ENCODE measurements around the gene ABHD2. TPM values are rescaled to one million over a fixed set of nuclear protein-coding genes. Genes with fewer than 3 reads are reported as not detected.
"Not testable (repeated sequence)": the region's sequence is repeated elsewhere in the genome, so short reads cannot be mapped to it uniquely, and the experiment has no call there.

The ABHD2 gene
- polyA plus RNA-seq (2013): 43.9 TPM

GRCh38 chr15:89087830-89088604 lies at the start of gene ABHD2:
ABHD2 (plus strand) TSS chr15:89088456; CDS start chr15:89116328, 27,872 bp downstream.
- peak within 1 kb of the TSS; percentile 77 to 89 for H3K27ac ChIP-seq (ENCODE audit: insufficient read depth in 1 of 2, low read depth in 1 of 2, low read length in 2 of 2, poor library complexity in 1 of 2, severe bottlenecking in 2 of 2)
- CTCF ChIA-PET: interaction anchor here (0.9 to 9.6 kb wide), 7 partner anchors 22 to 89 kb away, joined by 3 to 63 read pairs (median 20); no protein-coding TSS in a partner anchor
- no peaks in the 10 kb centered on the region for H3K9me3 ChIP-seq (ENCODE audit: control extremely low read depth in 1 of 5, control insufficient read depth in 4 of 5, insufficient read depth in 2 of 5, low read depth in 1 of 5, low read length in 4 of 5)
- peak within 1 kb of the TSS; percentile 70 to 95 (median 91) for H3K4me3 ChIP-seq (ENCODE audit: control insufficient read depth in 1 of 7, extremely low read depth in 1 of 7, insufficient read depth in 4 of 7, low read depth in 2 of 7, low read length in 6 of 7)
- H3K27me3 ChIP-seq (replicated peaks in 2 of 5; ENCODE audit: control insufficient read depth in 4 of 5, insufficient read depth in 5 of 5, low read length in 4 of 5): no peaks in the 10 kb centered on the region
- H3K36me3 ChIP-seq (ENCODE audit: control insufficient read depth in 4 of 4, insufficient read depth in 4 of 4, low read length in 3 of 4): peaks cover 0 to 4% (median 0%) of the 10 kb centered on the region in 4 experiments
- H3K4me1 ChIP-seq (ENCODE audit: control extremely low read depth in 1 of 4, control insufficient read depth in 4 of 4, insufficient read depth in 4 of 4, low read length in 3 of 4): peaks cover 27 to 70% (median 56%) of the 10 kb centered on the region in 4 experiments
- 0% methylated on average over 42 of the region's 51 CpGs for WGBS (ENCODE audit: insufficient coverage)
- DNase-seq: peak; percentile 100
- POLR2A ChIA-PET: interaction anchor here (0.6 to 1.7 kb wide), 4 partner anchors 9 to 43 kb away, joined by 3 to 5 read pairs (median 4); no protein-coding TSS in a partner anchor

GRCh38 chr15:89039142-89039541 lies 49.1 kb upstream of the ABHD2 start:
- Histone ChIP-seq H3K27me3 (replicated peaks in 2 of 5; ENCODE audit: control insufficient read depth in 4 of 5, insufficient read depth in 5 of 5, low read length in 4 of 5) (peaks cover 0 to 2% (median 0%) of the 10 kb centered on the region in 5 experiments), H3K36me3 (ENCODE audit: control insufficient read depth in 4 of 4, insufficient read depth in 4 of 4, low read length in 3 of 4) (no peaks in the 10 kb centered on the region), H3K27ac (ENCODE audit: insufficient read depth in 1 of 2, low read depth in 1 of 2, low read length in 2 of 2, poor library complexity in 1 of 2, severe bottlenecking in 2 of 2) (no peak overlapping the region), H3K9me3 (ENCODE audit: control extremely low read depth in 1 of 5, control insufficient read depth in 4 of 5, insufficient read depth in 2 of 5, low read depth in 1 of 5, low read length in 4 of 5) (no peaks in the 10 kb centered on the region), H3K4me3 (ENCODE audit: control insufficient read depth in 1 of 7, extremely low read depth in 1 of 7, insufficient read depth in 4 of 7, low read depth in 2 of 7, low read length in 6 of 7) (no peak overlapping the region), H3K4me1 (ENCODE audit: control extremely low read depth in 1 of 4, control insufficient read depth in 4 of 4, insufficient read depth in 4 of 4, low read length in 3 of 4) (peaks cover 0 to 4% (median under 1%) of the 10 kb centered on the region in 4 experiments)
- WGBS (ENCODE audit: insufficient coverage): 100% methylated on average over 4 of the region's 5 CpGs
- no peak for DNase-seq
- ChIA-PET CTCF (interaction anchor here (1.7 kb wide), 2 partner anchors 19 to 139 kb away, joined by 6 read pairs; no protein-coding TSS in a partner anchor), POLR2A (no interaction called here)

GRCh38 chr15:89041507-89041906 lies 46.7 kb upstream of the ABHD2 start:
- Histone ChIP-seq H3K27me3 (replicated peaks in 2 of 5; ENCODE audit: control insufficient read depth in 4 of 5, insufficient read depth in 5 of 5, low read length in 4 of 5) (no peaks in the 10 kb centered on the region), H3K4me1 (ENCODE audit: control extremely low read depth in 1 of 4, control insufficient read depth in 4 of 4, insufficient read depth in 4 of 4, low read length in 3 of 4) (peaks cover 0 to 4% (median under 1%) of the 10 kb centered on the region in 4 experiments), H3K27ac (ENCODE audit: insufficient read depth in 1 of 2, low read depth in 1 of 2, low read length in 2 of 2, poor library complexity in 1 of 2, severe bottlenecking in 2 of 2) (no peak overlapping the region), H3K4me3 (ENCODE audit: control insufficient read depth in 1 of 7, extremely low read depth in 1 of 7, insufficient read depth in 4 of 7, low read depth in 2 of 7, low read length in 6 of 7) (no peak overlapping the region), H3K36me3 (ENCODE audit: control insufficient read depth in 4 of 4, insufficient read depth in 4 of 4, low read length in 3 of 4) (no peaks in the 10 kb centered on the region), H3K9me3 (ENCODE audit: control extremely low read depth in 1 of 5, control insufficient read depth in 4 of 5, insufficient read depth in 2 of 5, low read depth in 1 of 5, low read length in 4 of 5) (no peaks in the 10 kb centered on the region)
- CTCF ChIA-PET: interaction anchor here (1.0 to 2.7 kb wide), 4 partner anchors 11 to 19 kb away, joined by 3 to 8 read pairs (median 4); no protein-coding TSS in a partner anchor
- POLR2A ChIA-PET: interaction anchor here (0.6 kb wide), 1 partner anchor 9 kb away, joined by 4 read pairs; no protein-coding TSS in a partner anchor
- 100% methylated on average over 4 of the region's 5 CpGs for WGBS (ENCODE audit: insufficient coverage)
- no peak for DNase-seq

GRCh38 chr15:89042387-89042786 lies 45.9 kb upstream of the ABHD2 start:
- 98% methylated on average over 5 of the region's 5 CpGs for WGBS (ENCODE audit: insufficient coverage)
- POLR2A ChIA-PET: interaction anchor here (0.7 kb wide), 1 partner anchor 272 kb away, joined by 3 read pairs; no protein-coding TSS in a partner anchor
- H3K4me1 ChIP-seq (ENCODE audit: control extremely low read depth in 1 of 4, control insufficient read depth in 4 of 4, insufficient read depth in 4 of 4, low read length in 3 of 4): peaks cover 0 to 4% (median under 1%) of the 10 kb centered on the region in 4 experiments

GRCh38 chr15:89043031-89044002 lies 44.9 kb upstream of the ABHD2 start:
- no peak overlapping the region for H3K27ac ChIP-seq (ENCODE audit: insufficient read depth in 1 of 2, low read depth in 1 of 2, low read length in 2 of 2, poor library complexity in 1 of 2, severe bottlenecking in 2 of 2)
- WGBS (ENCODE audit: insufficient coverage): 100% methylated on average over 1 of the region's 3 CpGs
- H3K4me1 ChIP-seq (ENCODE audit: control extremely low read depth in 1 of 4, control insufficient read depth in 4 of 4, insufficient read depth in 4 of 4, low read length in 3 of 4): peaks cover 0 to 4% (median under 1%) of the 10 kb centered on the region in 4 experiments
- no peaks in the 10 kb centered on the region for H3K36me3 ChIP-seq (ENCODE audit: control insufficient read depth in 4 of 4, insufficient read depth in 4 of 4, low read length in 3 of 4)
- no peaks in the 10 kb centered on the region for H3K27me3 ChIP-seq (replicated peaks in 2 of 5; ENCODE audit: control insufficient read depth in 4 of 5, insufficient read depth in 5 of 5, low read length in 4 of 5)
- no peaks in the 10 kb centered on the region for H3K9me3 ChIP-seq (ENCODE audit: control extremely low read depth in 1 of 5, control insufficient read depth in 4 of 5, insufficient read depth in 2 of 5, low read depth in 1 of 5, low read length in 4 of 5)
- POLR2A ChIA-PET: interaction anchor here (0.7 kb wide), 1 partner anchor 271 kb away, joined by 3 read pairs; no protein-coding TSS in a partner anchor
- CTCF ChIA-PET: interaction anchor here (0.8 to 2.7 kb wide), 3 partner anchors 10 to 21 kb away, joined by 4 to 8 read pairs (median 7); no protein-coding TSS in a partner anchor
- H3K4me3 ChIP-seq (ENCODE audit: control insufficient read depth in 1 of 7, extremely low read depth in 1 of 7, insufficient read depth in 4 of 7, low read depth in 2 of 7, low read length in 6 of 7): no peak overlapping the region
- DNase-seq: no peak

More at GRCh38 chr15:89042387-89042786, 45.9 kb upstream of the ABHD2 start:
- H3K9me3 ChIP-seq (ENCODE audit: control extremely low read depth in 1 of 5, control insufficient read depth in 4 of 5, insufficient read depth in 2 of 5, low read depth in 1 of 5, low read length in 4 of 5): no peaks in the 10 kb centered on the region
- no peak overlapping the region for H3K4me3 ChIP-seq (ENCODE audit: control insufficient read depth in 1 of 7, extremely low read depth in 1 of 7, insufficient read depth in 4 of 7, low read depth in 2 of 7, low read length in 6 of 7)
- CTCF ChIA-PET: interaction anchor here (0.8 to 2.7 kb wide), 6 partner anchors 9 to 64 kb away, joined by 3 to 8 read pairs (median 4); no protein-coding TSS in a partner anchor
- no peak for DNase-seq
- no peaks in the 10 kb centered on the region for H3K36me3 ChIP-seq (ENCODE audit: control insufficient read depth in 4 of 4, insufficient read depth in 4 of 4, low read length in 3 of 4)
- no peak overlapping the region for H3K27ac ChIP-seq (ENCODE audit: insufficient read depth in 1 of 2, low read depth in 1 of 2, low read length in 2 of 2, poor library complexity in 1 of 2, severe bottlenecking in 2 of 2)
- no peaks in the 10 kb centered on the region for H3K27me3 ChIP-seq (replicated peaks in 2 of 5; ENCODE audit: control insufficient read depth in 4 of 5, insufficient read depth in 5 of 5, low read length in 4 of 5)

GRCh38 chr15:89049016-89049666 lies 39.1 kb upstream of the ABHD2 start:
- CTCF ChIA-PET: interaction anchor here (0.8 kb wide), 1 partner anchor 8 kb away, joined by 3 read pairs; no protein-coding TSS in a partner anchor
- DNase-seq; POLR2A ChIA-PET; H3K27ac ChIP-seq (ENCODE audit: insufficient read depth in 1 of 2, low read depth in 1 of 2, low read length in 2 of 2, poor library complexity in 1 of 2, severe bottlenecking in 2 of 2); H3K36me3 ChIP-seq (ENCODE audit: control insufficient read depth in 4 of 4, insufficient read depth in 4 of 4, low read length in 3 of 4); H3K27me3 ChIP-seq (replicated peaks in 2 of 5; ENCODE audit: control insufficient read depth in 4 of 5, insufficient read depth in 5 of 5, low read length in 4 of 5); H3K4me3 ChIP-seq (ENCODE audit: control insufficient read depth in 1 of 7, extremely low read depth in 1 of 7, insufficient read depth in 4 of 7, low read depth in 2 of 7, low read length in 6 of 7); H3K9me3 ChIP-seq (ENCODE audit: control extremely low read depth in 1 of 5, control insufficient read depth in 4 of 5, insufficient read depth in 2 of 5, low read depth in 1 of 5, low read length in 4 of 5): not testable (repeated sequence)
- peaks cover 3 to 11% (median 7%) of the 10 kb centered on the region in 4 experiments for H3K4me1 ChIP-seq (ENCODE audit: control extremely low read depth in 1 of 4, control insufficient read depth in 4 of 4, insufficient read depth in 4 of 4, low read length in 3 of 4)
- WGBS (ENCODE audit: insufficient coverage): 87% methylated on average over 14 of the region's 21 CpGs

All from common myeloid progenitor, CD34-positive (primary cell).